Measurements from ENCODE around the gene TOE1.

Gene TOE1

GRCh38 chr1:45305231-45305630 lies 34.7 kb upstream of the TOE1 start:
- Histone ChIP-seq H3K4me1 (ENCODE audit: control insufficient read depth, low read length) (peaks cover 41% of the 10 kb centered on the region), H3K79me2 (ENCODE audit: control insufficient read depth, low read length) (peaks cover 8% of the 10 kb centered on the region), H3K27me3 (ENCODE audit: control insufficient read depth, low read length) (no peaks in the 10 kb centered on the region), H4K20me1 (ENCODE audit: control insufficient read depth, insufficient read depth, low read depth, low read length) (no peaks in the 10 kb centered on the region), H3K4me3 (ENCODE audit: low read length) (peak overlapping the region; percentile 81), H3K9me2 (replicated peaks; ENCODE audit: control insufficient read depth, low read length) (no peaks in the 10 kb centered on the region), H3K36me3 (ENCODE audit: control insufficient read depth, low read length) (no peaks in the 10 kb centered on the region), H3K4me2 (ENCODE audit: low read length) (peak overlapping the region; percentile 78), H3F3A (ENCODE audit: control insufficient read depth, insufficient read depth) (peaks cover 26% of the 10 kb centered on the region), H3K27ac (ENCODE audit: low read depth, low read length) (peak overlapping the region; percentile 83), H3K9me3 (ENCODE audit: control insufficient read depth, insufficient read depth, low read length) (no peaks in the 10 kb centered on the region)
- TF ChIP-seq CTCF (IDR thresholded peaks at IDR 0.05; ENCODE audit: low read depth, low read length, poor library complexity, severe bottlenecking), result no peak
- TF ChIP-seq EZH2phosphoT487 (IDR thresholded peaks at IDR 0.05; ENCODE audit: borderline replicate concordance, low read length), result no peak

GRCh38 chr1:45306319-45306718 lies 33.7 kb upstream of the TOE1 start:
- H3K27ac ChIP-seq (ENCODE audit: low read depth, low read length), result peak overlapping the region; percentile 83
- peak overlapping the region; percentile 81 for H3K4me3 ChIP-seq (ENCODE audit: low read length)
- peaks cover 41% of the 10 kb centered on the region for H3K4me1 ChIP-seq (ENCODE audit: control insufficient read depth, low read length)
- no peaks in the 10 kb centered on the region for H3K36me3 ChIP-seq (ENCODE audit: control insufficient read depth, low read length)
- peaks cover 26% of the 10 kb centered on the region for H3F3A ChIP-seq (ENCODE audit: control insufficient read depth, insufficient read depth)
- TF ChIP-seq EZH2phosphoT487 (IDR thresholded peaks at IDR 0.05; ENCODE audit: borderline replicate concordance, low read length) (no peak), CTCF (IDR thresholded peaks at IDR 0.05; ENCODE audit: low read depth, low read length, poor library complexity, severe bottlenecking) (no peak)
- H3K79me2 ChIP-seq (ENCODE audit: control insufficient read depth, low read length), result peaks cover 8% of the 10 kb centered on the region
- H3K9me3 ChIP-seq (ENCODE audit: control insufficient read depth, insufficient read depth, low read length), result no peaks in the 10 kb centered on the region
- H3K27me3 ChIP-seq (ENCODE audit: control insufficient read depth, low read length), result no peaks in the 10 kb centered on the region
- H3K4me2 ChIP-seq (ENCODE audit: low read length), result peak overlapping the region; percentile 78
- H3K9me2 ChIP-seq (replicated peaks; ENCODE audit: control insufficient read depth, low read length), result no peaks in the 10 kb centered on the region
- no peaks in the 10 kb centered on the region for H4K20me1 ChIP-seq (ENCODE audit: control insufficient read depth, insufficient read depth, low read depth, low read length)

GRCh38 chr1:45306905-45307304 lies 33.1 kb upstream of the TOE1 start:
- Histone ChIP-seq H3K79me2 (ENCODE audit: control insufficient read depth, low read length) (peaks cover 8% of the 10 kb centered on the region), H3F3A (ENCODE audit: control insufficient read depth, insufficient read depth) (peaks cover 22% of the 10 kb centered on the region), H4K20me1 (ENCODE audit: control insufficient read depth, insufficient read depth, low read depth, low read length) (no peaks in the 10 kb centered on the region), H3K27me3 (ENCODE audit: control insufficient read depth, low read length) (no peaks in the 10 kb centered on the region), H3K9me2 (replicated peaks; ENCODE audit: control insufficient read depth, low read length) (no peaks in the 10 kb centered on the region), H3K27ac (ENCODE audit: low read depth, low read length) (peak overlapping the region; percentile 83), H3K4me3 (ENCODE audit: low read length) (peak overlapping the region; percentile 81), H3K36me3 (ENCODE audit: control insufficient read depth, low read length) (no peaks in the 10 kb centered on the region), H3K4me2 (ENCODE audit: low read length) (peak overlapping the region; percentile 78), H3K9me3 (ENCODE audit: control insufficient read depth, insufficient read depth, low read length) (no peaks in the 10 kb centered on the region), H3K4me1 (ENCODE audit: control insufficient read depth, low read length) (peaks cover 41% of the 10 kb centered on the region)
- TF ChIP-seq EZH2phosphoT487 (IDR thresholded peaks at IDR 0.05; ENCODE audit: borderline replicate concordance, low read length) (no peak), CTCF (IDR thresholded peaks at IDR 0.05; ENCODE audit: low read depth, low read length, poor library complexity, severe bottlenecking) (no peak)
